GM19452 (cell line): ENCODE results near the gene BABAM1.
A peak's percentile ranks its signal among the peaks of the same experiment; 100 is the strongest.

Experiments used
- ATAC-seq: cut with Tn5 transposase; IDR thresholded peaks from one replicate; pipeline ENCODE4 v1.9.1; 2021; ENCODE audit not compliant: unreplicated experiment

Gene BABAM1

GRCh38 chr19:17243211-17243829 lies 23.9 kb upstream of the BABAM1 start:
- no peak for ATAC-seq

GRCh38 chr19:17243830-17244617 lies 23.2 kb upstream of the BABAM1 start:
- no peak for ATAC-seq

- ATAC-seq: peak; percentile 22
Measured at GRCh38 chr19:17244618-17245534, 22.4 kb upstream of the BABAM1 start.

GRCh38 chr19:17245535-17245984 lies 21.7 kb upstream of the BABAM1 start, which contains the start of gene NR2F6:
TSS of gene NR2F6 (minus strand) at chr19:17245919. CDS start at chr19:17245220, 699 bp downstream.
- peak; percentile 27 for ATAC-seq

GRCh38 chr19:17246681-17247425 lies 20.4 kb upstream of the BABAM1 start:
- ATAC-seq: no peak

GRCh38 chr19:17248011-17248776 lies 19.0 kb upstream of the BABAM1 start:
- ATAC-seq: no peak

GRCh38 chr19:17249887-17250548 lies 17.2 kb upstream of the BABAM1 start:
- ATAC-seq: no peak

GRCh38 chr19:17254636-17255035 lies 12.6 kb upstream of the BABAM1 start:
- no peak for ATAC-seq

GRCh38 chr19:17255150-17255621 lies 12.1 kb upstream of the BABAM1 start:
- no peak for ATAC-seq

GRCh38 chr19:17256130-17256529 lies 11.1 kb upstream of the BABAM1 start:
- ATAC-seq: no peak

- ATAC-seq: no peak
Measured at GRCh38 chr19:17259118-17259780, 8.0 kb upstream of the BABAM1 start.

GRCh38 chr19:17259934-17260333 lies 7.3 kb upstream of the BABAM1 start:
- no peak for ATAC-seq

GRCh38 chr19:17260842-17261325 lies 6.4 kb upstream of the BABAM1 start:
- ATAC-seq: peak; percentile 66

- no peak for ATAC-seq
Measured at GRCh38 chr19:17262557-17262956, 4.7 kb upstream of the BABAM1 start.

GRCh38 chr19:17263712-17264640 lies 3.3 kb upstream of the BABAM1 start:
- no peak for ATAC-seq

GRCh38 chr19:17264641-17264979 lies 2.6 kb upstream of the BABAM1 start, which contains the start of gene USHBP1:
TSS of gene USHBP1 (minus strand) at chr19:17264745. CDS start at chr19:17264299, 446 bp downstream.
- no peak for ATAC-seq

GRCh38 chr19:17266026-17266425 lies 1.2 kb upstream of the BABAM1 start:
- ATAC-seq: no peak
